HL-60/S4 treated with retinoic acid at 250 ng/mL for 4 days and 3 days (cell line): ENCODE results near the gene NDUFA7.
"Not testable (repeated sequence)": the region's sequence is repeated elsewhere in the genome, so short reads cannot be mapped to it uniquely, and the experiment has no call there.

Experiments used
- in situ Hi-C: fragments of 300-500 bp; cut with MboI; formaldehyde crosslinking; loops from 2 replicates; pipeline ENCODE4 v1.7.0; 2022; ENCODE audit warnings: low sequenced_read_pairs

The NDUFA7 gene

GRCh38 chr19:8321067-8321985 is at the start of gene NDUFA7, which contains the start of gene RPS28:
NDUFA7 (minus strand) TSS chr19:8321375; CDS start chr19:8321358, 17 bp downstream.
RPS28 (plus strand) TSS chr19:8321496; CDS start chr19:8321531, 35 bp downstream.
- in situ Hi-C loops = no loop called here

GRCh38 chr19:8370176-8371010 is 49.2 kb upstream of the NDUFA7 start:
- in situ Hi-C loops = no loop called here

- in situ Hi-C loops = no loop called here
These were observed 46.3 kb upstream of the NDUFA7 start for GRCh38 chr19:8367327-8368001.

GRCh38 chr19:8366961-8367326 is 45.8 kb upstream of the NDUFA7 start:
- in situ Hi-C loops = no loop called here

- in situ Hi-C loops = no loop called here
These were observed 45.0 kb upstream of the NDUFA7 start for GRCh38 chr19:8366121-8366581.

GRCh38 chr19:8363803-8364771 is 42.9 kb upstream of the NDUFA7 start, which contains the start of gene ANGPTL4:
ANGPTL4 (plus strand) TSS chr19:8364155; CDS start chr19:8364322, 167 bp downstream.
- in situ Hi-C loops = no loop called here

GRCh38 chr19:8361921-8362793 is 41.0 kb upstream of the NDUFA7 start:
- in situ Hi-C loops = no loop called here

- in situ Hi-C loops = no loop called here
These were observed 39.0 kb upstream of the NDUFA7 start for GRCh38 chr19:8360196-8360595.

GRCh38 chr19:8358948-8359347 is 37.8 kb upstream of the NDUFA7 start:
- in situ Hi-C loops = no loop called here

GRCh38 chr19:8357007-8357521 is 35.9 kb upstream of the NDUFA7 start:
- in situ Hi-C loops = no loop called here

- in situ Hi-C loops = no loop called here
These were observed 34.6 kb upstream of the NDUFA7 start for GRCh38 chr19:8355631-8356402.

GRCh38 chr19:8352845-8353244 is 31.7 kb upstream of the NDUFA7 start:
- in situ Hi-C loops = not testable (repeated sequence)

GRCh38 chr19:8352134-8352827 is 31.1 kb upstream of the NDUFA7 start:
- in situ Hi-C loops = no loop called here

- in situ Hi-C loops = not testable (repeated sequence)
These were observed 28.6 kb upstream of the NDUFA7 start for GRCh38 chr19:8349629-8350372.

GRCh38 chr19:8343483-8343844 is 22.3 kb upstream of the NDUFA7 start:
- in situ Hi-C loops = no loop called here

GRCh38 chr19:8342684-8343482 is 21.7 kb upstream of the NDUFA7 start, which contains the start of gene KANK3:
KANK3 (minus strand) TSS chr19:8343262; CDS start chr19:8337828, 5,434 bp downstream.
- in situ Hi-C loops = no loop called here
